Measurements from ENCODE around the gene VWDE. TPM values are rescaled to one million over a fixed set of nuclear protein-coding genes. Genes with fewer than 3 reads are reported as not detected.

The VWDE gene
- total RNA-seq, 2 donors from 2014 or later = 11.8 to 12.1 TPM

DNA sequence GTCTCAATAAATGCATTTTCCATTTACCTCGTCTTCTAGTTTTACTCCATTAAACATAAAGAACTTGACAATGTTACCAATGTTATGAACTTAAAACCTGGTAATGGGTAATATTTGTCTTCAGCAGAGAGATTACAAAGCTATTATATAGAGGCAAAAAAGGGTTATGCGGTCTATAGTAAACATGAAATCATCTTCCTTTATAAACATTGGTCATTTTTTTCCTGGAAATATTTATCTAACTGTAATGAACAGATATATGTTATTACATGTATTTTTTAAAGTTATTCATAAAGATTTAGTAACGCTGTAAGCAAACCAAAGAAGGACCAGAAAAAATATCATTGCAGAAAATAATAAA lies 1.3 kb downstream of the VWDE start:
- H3K9me3 Mint-ChIP-seq = peaks cover 14% of the 10 kb centered on the region
- peaks cover 19% of the 10 kb centered on the region for H3K27me3 Mint-ChIP-seq (ENCODE audit: insufficient read depth)
- Histone ChIP-seq H3K4me1 (ENCODE audit: control insufficient read depth, insufficient read depth, low read length) (no peaks in the 10 kb centered on the region), H3K36me3 (ENCODE audit: control insufficient read depth, insufficient read depth, low read length) (no peaks in the 10 kb centered on the region), H3K9ac (ENCODE audit: extremely low read depth, low read length, poor library complexity, severe bottlenecking) (no peak overlapping the region), H3K27me3 (ENCODE audit: control insufficient read depth, insufficient read depth, low read length, poor library complexity, severe bottlenecking) (peaks cover 21% of the 10 kb centered on the region), H3K9me3 (ENCODE audit: control insufficient read depth, low read length) (peaks cover 8% of the 10 kb centered on the region), H3K27ac (ENCODE audit: low read depth, low read length) (no peak overlapping the region), H3K4me3 (ENCODE audit: low read length) (no peak overlapping the region)
- H3K4me3 Mint-ChIP-seq = peak overlapping the region; percentile 82
- WGBS, 2 experiments (ENCODE audit: insufficient coverage in 1 of 2, insufficient read length in 1 of 2) = 83% methylated on average over 1 of the region's 3 CpGs; no CpG with 5 or more reads in 1 of the 2 experiments
- TF ChIP-seq, protein P1, sequence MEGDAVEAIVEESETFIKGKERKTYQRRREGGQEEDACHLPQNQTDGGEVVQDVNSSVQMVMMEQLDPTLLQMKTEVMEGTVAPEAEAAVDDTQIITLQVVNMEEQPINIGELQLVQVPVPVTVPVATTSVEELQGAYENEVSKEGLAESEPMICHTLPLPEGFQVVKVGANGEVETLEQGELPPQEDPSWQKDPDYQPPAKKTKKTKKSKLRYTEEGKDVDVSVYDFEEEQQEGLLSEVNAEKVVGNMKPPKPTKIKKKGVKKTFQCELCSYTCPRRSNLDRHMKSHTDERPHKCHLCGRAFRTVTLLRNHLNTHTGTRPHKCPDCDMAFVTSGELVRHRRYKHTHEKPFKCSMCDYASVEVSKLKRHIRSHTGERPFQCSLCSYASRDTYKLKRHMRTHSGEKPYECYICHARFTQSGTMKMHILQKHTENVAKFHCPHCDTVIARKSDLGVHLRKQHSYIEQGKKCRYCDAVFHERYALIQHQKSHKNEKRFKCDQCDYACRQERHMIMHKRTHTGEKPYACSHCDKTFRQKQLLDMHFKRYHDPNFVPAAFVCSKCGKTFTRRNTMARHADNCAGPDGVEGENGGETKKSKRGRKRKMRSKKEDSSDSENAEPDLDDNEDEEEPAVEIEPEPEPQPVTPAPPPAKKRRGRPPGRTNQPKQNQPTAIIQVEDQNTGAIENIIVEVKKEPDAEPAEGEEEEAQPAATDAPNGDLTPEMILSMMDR (conservative IDR thresholded peaks at IDR 0.05) = no peak
- peaks cover 13% of the 10 kb centered on the region for H3K36me3 Mint-ChIP-seq (ENCODE audit: low read depth)
- H3K4me1 Mint-ChIP-seq = peaks cover 12% of the 10 kb centered on the region
- DNase-seq = no peak
- no peak overlapping the region for H3K27ac Mint-ChIP-seq

DNA sequence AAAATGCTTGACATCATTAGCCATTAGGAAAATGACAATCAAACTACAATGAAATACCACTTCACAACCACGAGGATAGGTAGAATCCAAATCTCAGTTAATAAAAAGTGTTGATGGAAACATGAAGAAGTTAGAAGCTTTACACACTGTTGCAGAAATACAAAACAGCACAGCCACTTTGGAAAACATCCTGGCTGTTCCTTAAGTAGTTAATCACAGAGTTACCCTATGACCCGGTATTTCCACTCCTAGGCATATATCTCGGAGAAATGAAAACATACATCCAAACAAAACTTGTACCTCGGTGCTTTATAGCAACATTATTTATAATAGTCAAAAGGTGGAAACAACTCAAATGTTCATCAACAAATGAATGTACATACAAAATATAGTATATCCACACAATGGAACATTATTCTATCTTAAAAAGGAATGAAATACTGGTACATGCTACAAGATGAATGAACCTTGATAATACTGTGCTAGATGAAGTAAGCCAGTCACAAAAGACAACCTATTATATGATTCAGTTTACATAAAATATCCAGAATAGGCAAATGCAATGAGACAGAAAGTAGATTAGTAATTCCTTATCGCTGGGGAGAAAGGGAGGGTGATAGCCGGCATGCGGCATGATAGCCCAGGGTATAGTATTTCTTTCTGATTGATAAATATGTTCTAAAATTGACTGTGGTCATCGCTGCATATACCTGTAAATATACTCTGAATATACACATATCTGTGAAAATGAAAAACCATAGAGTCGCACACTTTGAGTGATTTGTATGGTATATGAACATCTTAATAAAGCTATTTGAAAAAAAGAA lies 1.9 kb downstream of the VWDE start:
- H3K36me3 Mint-ChIP-seq (ENCODE audit: low read depth) = peaks cover 15% of the 10 kb centered on the region
- peak overlapping the region; percentile 82 for H3K4me3 Mint-ChIP-seq
- DNase-seq = no peak
- peaks cover 18% of the 10 kb centered on the region for H3K9me3 Mint-ChIP-seq
- 94% methylated on average over 7 of the region's 9 CpGs; no CpG with 5 or more reads in 1 of the 2 experiments for whole genome bisulfite sequencing, 2 experiments (ENCODE audit: insufficient coverage in 1 of 2, insufficient read length in 1 of 2)
- H3K27me3 ChIP-seq (ENCODE audit: control insufficient read depth, insufficient read depth, low read length, poor library complexity, severe bottlenecking) = peaks cover 21% of the 10 kb centered on the region
- no peaks in the 10 kb centered on the region for H3K4me1 ChIP-seq (ENCODE audit: control insufficient read depth, insufficient read depth, low read length)
- TF ChIP-seq, protein P1 (conservative IDR thresholded peaks at IDR 0.05) = no peak
- no peak overlapping the region for H3K4me3 ChIP-seq (ENCODE audit: low read length)
- H3K4me1 Mint-ChIP-seq = peaks cover 12% of the 10 kb centered on the region
- H3K27ac ChIP-seq (ENCODE audit: low read depth, low read length) = no peak overlapping the region
- no peak overlapping the region for H3K27ac Mint-ChIP-seq
- H3K36me3 ChIP-seq (ENCODE audit: control insufficient read depth, insufficient read depth, low read length) = no peaks in the 10 kb centered on the region
- H3K27me3 Mint-ChIP-seq (ENCODE audit: insufficient read depth) = peaks cover 19% of the 10 kb centered on the region
- H3K9me3 ChIP-seq (ENCODE audit: control insufficient read depth, low read length) = peaks cover 8% of the 10 kb centered on the region
- H3K9ac ChIP-seq (ENCODE audit: extremely low read depth, low read length, poor library complexity, severe bottlenecking) = no peak overlapping the region

DNA sequence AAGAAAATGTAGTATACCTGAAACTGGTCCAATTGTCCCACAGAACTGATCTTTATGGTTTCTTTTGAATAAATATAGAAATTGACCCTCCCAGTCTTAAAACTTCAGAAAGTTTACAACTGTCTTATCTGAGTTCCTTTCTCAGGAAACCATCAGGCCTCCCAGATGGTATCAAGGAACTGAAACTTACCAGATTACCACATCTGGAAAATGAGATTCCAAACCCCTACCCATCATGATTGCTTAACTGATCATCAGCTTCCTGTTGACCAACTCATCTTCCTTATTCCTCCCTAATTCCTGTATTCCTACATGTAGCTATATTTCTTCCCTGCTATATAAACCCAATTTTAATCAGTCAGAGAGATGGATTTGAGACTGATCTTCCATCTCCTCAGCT lies 5.5 kb downstream of the VWDE start:
- H3K4me1 Mint-ChIP-seq = peaks cover 9% of the 10 kb centered on the region
- no peak overlapping the region for H3K4me3 Mint-ChIP-seq
- peaks cover 18% of the 10 kb centered on the region for H3K9me3 Mint-ChIP-seq
- peaks cover 15% of the 10 kb centered on the region for H3K36me3 Mint-ChIP-seq (ENCODE audit: low read depth)
- H3K27ac Mint-ChIP-seq = no peak overlapping the region
- no peak for DNase-seq
- Histone ChIP-seq H3K27ac (ENCODE audit: low read depth, low read length) (no peak overlapping the region), H3K4me1 (ENCODE audit: control insufficient read depth, insufficient read depth, low read length) (no peaks in the 10 kb centered on the region), H3K9ac (ENCODE audit: extremely low read depth, low read length, poor library complexity, severe bottlenecking) (no peak overlapping the region), H3K9me3 (ENCODE audit: control insufficient read depth, low read length) (peaks cover 8% of the 10 kb centered on the region), H3K36me3 (ENCODE audit: control insufficient read depth, insufficient read depth, low read length) (no peaks in the 10 kb centered on the region), H3K4me3 (ENCODE audit: low read length) (no peak overlapping the region), H3K27me3 (ENCODE audit: control insufficient read depth, insufficient read depth, low read length, poor library complexity, severe bottlenecking) (peaks cover 10% of the 10 kb centered on the region)
- H3K27me3 Mint-ChIP-seq (ENCODE audit: insufficient read depth) = no peaks in the 10 kb centered on the region
- TF ChIP-seq, protein P1 (conservative IDR thresholded peaks at IDR 0.05) = no peak
